Measurements from ENCODE around the gene GPR35.

GPR35 gene

GRCh38 chr2:240638512-240639160, 13.4 kb downstream of the GPR35 start:
- peak; percentile 17 for DNase-seq (ENCODE audit: low spot score)

- DNase-seq (ENCODE audit: low spot score): no peak
These were observed 14.3 kb downstream of the GPR35 start for GRCh38 chr2:240639566-240639965.

- peak; percentile 74 for DNase-seq (ENCODE audit: low spot score)
These were observed 15.7 kb downstream of the GPR35 start for GRCh38 chr2:240640939-240641338.

GRCh38 chr2:240642061-240642805, 17.0 kb downstream of the GPR35 start:
- no peak for DNase-seq (ENCODE audit: low spot score)

GRCh38 chr2:240642806-240643092, 17.5 kb downstream of the GPR35 start:
- DNase-seq (ENCODE audit: low spot score): no peak

- no peak for DNase-seq (ENCODE audit: low spot score)
These were observed 18.0 kb downstream of the GPR35 start for GRCh38 chr2:240643093-240643810.

- no peak for DNase-seq (ENCODE audit: low spot score)
These were observed 18.5 kb downstream of the GPR35 start for GRCh38 chr2:240643811-240644150.

- no peak for DNase-seq (ENCODE audit: low spot score)
These were observed 18.9 kb downstream of the GPR35 start for GRCh38 chr2:240644171-240644651.

GRCh38 chr2:240644859-240645301, 19.6 kb downstream of the GPR35 start:
- DNase-seq (ENCODE audit: low spot score): no peak

GRCh38 chr2:240645346-240645745, 20.1 kb downstream of the GPR35 start:
- DNase-seq (ENCODE audit: low spot score): no peak

- DNase-seq (ENCODE audit: low spot score): no peak
These were observed 20.5 kb downstream of the GPR35 start for GRCh38 chr2:240645801-240646175.

- no peak for DNase-seq (ENCODE audit: low spot score)
These were observed 21.1 kb downstream of the GPR35 start for GRCh38 chr2:240646176-240646899.

GRCh38 chr2:240646900-240647502, 21.7 kb downstream of the GPR35 start:
- DNase-seq (ENCODE audit: low spot score): no peak

- DNase-seq (ENCODE audit: low spot score): no peak
These were observed 22.3 kb downstream of the GPR35 start for GRCh38 chr2:240647503-240648154.

GRCh38 chr2:240648155-240648649, 22.9 kb downstream of the GPR35 start:
- no peak for DNase-seq (ENCODE audit: low spot score)

GRCh38 chr2:240648650-240649275, 23.5 kb downstream of the GPR35 start:
- DNase-seq (ENCODE audit: low spot score): no peak

- no peak for DNase-seq (ENCODE audit: low spot score)
These were observed 24.1 kb downstream of the GPR35 start for GRCh38 chr2:240649331-240649730.

GRCh38 chr2:240650254-240650965, 25.1 kb downstream of the GPR35 start:
- no peak for DNase-seq (ENCODE audit: low spot score)

GRCh38 chr2:240651185-240651584, 25.9 kb downstream of the GPR35 start:
- DNase-seq (ENCODE audit: low spot score): no peak

All from AG08395 (cell line).